AG10803 (cell line): Measurements from ENCODE around the gene UIMC1.

Source experiments
- DNase-seq: peaks from one replicate; pipeline ENCODE4 v3.0.0; 2010; ENCODE audit warnings: low read depth
- H3K4me3 ChIP-seq: 2 replicates; pipeline ENCODE4 v1.5.1; 2011; ENCODE audit warnings: mild to moderate bottlenecking, low read length, control low read depth
- CTCF ChIP-seq: conservative IDR thresholded peaks from 2 replicates; pipeline ENCODE4 v1.5.1; 2011; ENCODE audit warnings: mild to moderate bottlenecking, low read length, control low read depth, inconsistent platforms

The UIMC1 gene

GRCh38 chr5:176897263-176897662, 109.3 kb downstream of the UIMC1 start:
- no peak for TF ChIP-seq CTCF
- no peak for DNase-seq
- no peak overlapping the region for H3K4me3 ChIP-seq

GRCh38 chr5:176895831-176896230, 110.7 kb downstream of the UIMC1 start:
- no peak for DNase-seq
- no peak for TF ChIP-seq CTCF
- no peak overlapping the region for H3K4me3 ChIP-seq

- TF ChIP-seq CTCF, result no peak
- DNase-seq, result no peak
- no peak overlapping the region for H3K4me3 ChIP-seq
Observed at GRCh38 chr5:176894298-176894697, 112.3 kb downstream of the UIMC1 start.

GRCh38 chr5:176892663-176893062, 113.9 kb downstream of the UIMC1 start:
- DNase-seq, result no peak
- no peak overlapping the region for H3K4me3 ChIP-seq
- TF ChIP-seq CTCF, result no peak

GRCh38 chr5:176891331-176891958, 115.1 kb downstream of the UIMC1 start:
- no peak for TF ChIP-seq CTCF
- H3K4me3 ChIP-seq, result no peak overlapping the region
- no peak for DNase-seq

GRCh38 chr5:176890455-176891330, 115.9 kb downstream of the UIMC1 start:
- H3K4me3 ChIP-seq, result no peak overlapping the region
- DNase-seq, result no peak
- no peak for TF ChIP-seq CTCF
